SK-N-SH treated with all-trans-retinoic acid at 6 μM for 48 hours (cell line): ENCODE data around the gene MED1.

ENCODE experiments used
- ATAC-seq: fragments of 200-7000 bp; cut with Tn5 transposase; 3 replicates; pipeline ENCODE4 v1.9.1; 2020; ENCODE audit warnings: mild to moderate bottlenecking, moderate library complexity
- ARNTL ChIP-seq: fragments of 450-650 bp; formaldehyde crosslinking; IDR thresholded peaks from 2 replicates; pipeline ENCODE4 v1.5.0; 2020; ENCODE audit warnings: low read depth, mild to moderate bottlenecking, moderate library complexity, borderline replicate concordance
- BACH2 ChIP-seq: fragments of 250-450 bp; sonication (Bioruptor Pico); IDR thresholded peaks from 2 replicates; pipeline ENCODE4 v1.9.0; 2021; ENCODE audit warnings: mild to moderate bottlenecking, borderline replicate concordance
- CREB5 ChIP-seq: fragments of 250-450 bp; sonication (Bioruptor Pico); IDR thresholded peaks from 2 replicates; pipeline ENCODE4 v1.5.1; 2020; ENCODE audit warnings: low read depth, mild to moderate bottlenecking, moderate library complexity
- CSDC2 ChIP-seq: fragments of 250-450 bp; sonication (Bioruptor Pico); IDR thresholded peaks from 2 replicates; pipeline ENCODE4 v1.5.0; 2020; ENCODE audit warnings: mild to moderate bottlenecking, moderate library complexity
- CSRNP3 ChIP-seq: fragments of 250-450 bp; sonication (Bioruptor Pico); IDR thresholded peaks from 2 replicates; pipeline ENCODE4 v1.5.1; 2021; ENCODE audit warnings: mild to moderate bottlenecking, moderate library complexity
- ESRRG ChIP-seq: fragments of 250-450 bp; sonication (Bioruptor Pico); IDR thresholded peaks from 2 replicates; pipeline ENCODE4 v1.6.1; 2021; ENCODE audit warnings: mild to moderate bottlenecking
- GLIS3 ChIP-seq: fragments of 250-450 bp; sonication (Bioruptor Pico); IDR thresholded peaks from 2 replicates; pipeline ENCODE4 v1.5.0; 2020; ENCODE audit warnings: mild to moderate bottlenecking, moderate library complexity
- OSR1 ChIP-seq: fragments of 250-450 bp; sonication (Bioruptor Pico); IDR thresholded peaks from 2 replicates; pipeline ENCODE4 v1.8.0; 2022; ENCODE audit warnings: moderate library complexity, mild to moderate bottlenecking, inconsistent platforms
- PATZ1 ChIP-seq: fragments of 250-450 bp; sonication (Bioruptor Pico); IDR thresholded peaks from 2 replicates; pipeline ENCODE4 v1.8.0; 2020; ENCODE audit warnings: mild to moderate bottlenecking, moderate library complexity, borderline replicate concordance
- POU6F1 ChIP-seq: fragments of 250-450 bp; sonication (Bioruptor Pico); IDR thresholded peaks from 2 replicates; pipeline ENCODE4 v1.8.0; 2021; ENCODE audit warnings: low read depth, mild to moderate bottlenecking, moderate library complexity, borderline replicate concordance
- PPARA ChIP-seq: fragments of 250-450 bp; sonication (Bioruptor Pico); IDR thresholded peaks from 2 replicates; pipeline ENCODE4 v1.5.0; 2020; ENCODE audit warnings: mild to moderate bottlenecking, borderline replicate concordance
- RARB ChIP-seq: fragments of 250-450 bp; sonication (Bioruptor Pico); IDR thresholded peaks from 2 replicates; pipeline ENCODE4 v1.8.0; 2021; ENCODE audit warnings: mild to moderate bottlenecking, moderate library complexity
- TCF4 ChIP-seq: fragments of 250-450 bp; sonication (Bioruptor Pico); IDR thresholded peaks from 2 replicates; pipeline ENCODE4 v1.8.0; 2021; ENCODE audit warnings: mild to moderate bottlenecking, moderate library complexity, borderline replicate concordance
- TOX ChIP-seq: fragments of 250-450 bp; sonication (Bioruptor Pico); IDR thresholded peaks from 2 replicates; pipeline ENCODE4 v1.8.0; 2021; ENCODE audit warnings: mild to moderate bottlenecking, moderate library complexity, borderline replicate concordance
- TSHZ2 ChIP-seq: fragments of 250-450 bp; sonication (Bioruptor Pico); IDR thresholded peaks from 2 replicates; pipeline ENCODE4 v1.5.0; 2020; ENCODE audit warnings: mild to moderate bottlenecking, moderate library complexity
- ZC3H10 ChIP-seq: fragments of 250-450 bp; sonication (Bioruptor Pico); IDR thresholded peaks from 2 replicates; pipeline ENCODE4 v1.5.1; 2021; ENCODE audit warnings: mild to moderate bottlenecking, moderate library complexity
- ZFP3 ChIP-seq: fragments of 250-450 bp; sonication (Bioruptor Pico); IDR thresholded peaks from 2 replicates; pipeline ENCODE4 v1.5.0; 2020; ENCODE audit warnings: mild to moderate bottlenecking, moderate library complexity
- ZFP30 ChIP-seq: fragments of 450-650 bp; formaldehyde crosslinking; IDR thresholded peaks from 2 replicates; pipeline ENCODE4 v1.5.0; 2022; ENCODE audit warnings: mild to moderate bottlenecking, moderate library complexity
- ZNF565 ChIP-seq: fragments of 450-650 bp; formaldehyde crosslinking; conservative IDR thresholded peaks from 2 replicates; pipeline ENCODE4 v1.5.0; 2020; ENCODE audit warnings: low read depth, mild to moderate bottlenecking, moderate library complexity
- ZNF70 ChIP-seq: fragments of 450-650 bp; formaldehyde crosslinking; IDR thresholded peaks from 2 replicates; pipeline ENCODE4 v1.5.0; 2020; ENCODE audit warnings: mild to moderate bottlenecking, moderate library complexity
- ZNF8 ChIP-seq: fragments of 450-650 bp; formaldehyde crosslinking; IDR thresholded peaks from 2 replicates; pipeline ENCODE4 v1.5.0; 2020; ENCODE audit warnings: mild to moderate bottlenecking, moderate library complexity

Gene MED1

GRCh38 chr17:39393736-39394135, 57.3 kb downstream of the MED1 start:
- ATAC-seq = no peak; the same call in 2 of the 3 replicates
- TF ChIP-seq POU6F1 (CRISPR knock-in tag) (no peak), BACH2 (CRISPR knock-in tag) (no peak), TOX (CRISPR knock-in tag) (no peak), ZNF70 (no peak), PPARA (CRISPR knock-in tag) (no peak), ARNTL (CRISPR knock-in tag) (no peak), CSDC2 (CRISPR knock-in tag) (no peak)

- ATAC-seq = no peak
- TF ChIP-seq CSRNP3 (no peak), CSDC2 (CRISPR knock-in tag) (no peak), RARB (no peak), ZNF565 (CRISPR knock-in tag) (no peak), OSR1 (no peak), ZFP30 (CRISPR knock-in tag) (no peak), GLIS3 (CRISPR knock-in tag) (no peak), BACH2 (CRISPR knock-in tag) (no peak), ESRRG (CRISPR knock-in tag) (no peak), CREB5 (CRISPR knock-in tag) (no peak), PPARA (CRISPR knock-in tag) (no peak), ZFP3 (CRISPR knock-in tag) (no peak), TOX (CRISPR knock-in tag) (no peak), POU6F1 (CRISPR knock-in tag) (no peak), PATZ1 (CRISPR knock-in tag) (no peak)
Measured at GRCh38 chr17:39391448-39391847, 59.6 kb downstream of the MED1 start.

GRCh38 chr17:39385040-39385439, 66.0 kb downstream of the MED1 start:
- no peak for ATAC-seq
- TF ChIP-seq TSHZ2 (no peak), TOX (CRISPR knock-in tag) (no peak), TCF4 (CRISPR knock-in tag) (no peak), ZFP3 (CRISPR knock-in tag) (no peak), ZNF8 (CRISPR knock-in tag) (no peak), OSR1 (no peak), GLIS3 (CRISPR knock-in tag) (no peak), CSRNP3 (no peak), PPARA (CRISPR knock-in tag) (no peak), ZFP30 (CRISPR knock-in tag) (no peak), ARNTL (CRISPR knock-in tag) (no peak), CSDC2 (CRISPR knock-in tag) (no peak), ZNF70 (no peak), ZC3H10 (CRISPR knock-in tag) (no peak), POU6F1 (CRISPR knock-in tag) (no peak)
